ENCODE data around the gene MRPL54. TPM values are rescaled to one million over a fixed set of nuclear protein-coding genes. Genes with fewer than 3 reads are reported as not detected.
"Not testable (repeated sequence)": the region's sequence is repeated elsewhere in the genome, so short reads cannot be mapped to it uniquely, and the experiment has no call there.

The MRPL54 gene
- total RNA-seq, 1 donor from 2014 or later: 43.5 TPM

GRCh38 chr19:3761382-3762129, 926 bp upstream of the MRPL54 start, which contains the start of gene APBA3:
APBA3 (minus strand) TSS chr19:3761692; CDS start chr19:3760264, 1,428 bp downstream.
- Mint-ChIP-seq H3K4me1 (ENCODE audit: low read depth, unreplicated experiment) (no peaks in the 10 kb centered on the region), H3K27me3 (ENCODE audit: low read depth, unreplicated experiment) (no peaks in the 10 kb centered on the region), H3K9me3 (ENCODE audit: unreplicated experiment) (no peaks in the 10 kb centered on the region), H3K27ac (ENCODE audit: unreplicated experiment) (peak within 1 kb of the TSS; percentile 97), H3K4me3 (ENCODE audit: unreplicated experiment) (peak within 1 kb of the TSS; percentile 95), H3K36me3 (ENCODE audit: low read depth, unreplicated experiment) (no peaks in the 10 kb centered on the region)
- DNase-seq (ENCODE audit: low read depth) (peak; percentile 51), FAIRE-seq (no peak)
- H4K20me1 ChIP-seq (ENCODE audit: insufficient read depth, low read length): peaks cover 7% of the 10 kb centered on the region
- no peaks in the 10 kb centered on the region for H3K36me3 ChIP-seq (ENCODE audit: insufficient read depth, low read length)
- H3K4me3 ChIP-seq (ENCODE audit: insufficient read depth, low read depth, low read length): peak within 1 kb of the TSS; percentile 85
- H3K79me2 ChIP-seq (ENCODE audit: insufficient read depth, low read length): peaks cover 30% of the 10 kb centered on the region
- peak within 1 kb of the TSS; percentile 95 for H3K9ac ChIP-seq (ENCODE audit: low read length)
- no peak for TF ChIP-seq EZH2 (IDR thresholded peaks at IDR 0.05; ENCODE audit: insufficient read depth, low read length)
- TF ChIP-seq, protein P1, sequence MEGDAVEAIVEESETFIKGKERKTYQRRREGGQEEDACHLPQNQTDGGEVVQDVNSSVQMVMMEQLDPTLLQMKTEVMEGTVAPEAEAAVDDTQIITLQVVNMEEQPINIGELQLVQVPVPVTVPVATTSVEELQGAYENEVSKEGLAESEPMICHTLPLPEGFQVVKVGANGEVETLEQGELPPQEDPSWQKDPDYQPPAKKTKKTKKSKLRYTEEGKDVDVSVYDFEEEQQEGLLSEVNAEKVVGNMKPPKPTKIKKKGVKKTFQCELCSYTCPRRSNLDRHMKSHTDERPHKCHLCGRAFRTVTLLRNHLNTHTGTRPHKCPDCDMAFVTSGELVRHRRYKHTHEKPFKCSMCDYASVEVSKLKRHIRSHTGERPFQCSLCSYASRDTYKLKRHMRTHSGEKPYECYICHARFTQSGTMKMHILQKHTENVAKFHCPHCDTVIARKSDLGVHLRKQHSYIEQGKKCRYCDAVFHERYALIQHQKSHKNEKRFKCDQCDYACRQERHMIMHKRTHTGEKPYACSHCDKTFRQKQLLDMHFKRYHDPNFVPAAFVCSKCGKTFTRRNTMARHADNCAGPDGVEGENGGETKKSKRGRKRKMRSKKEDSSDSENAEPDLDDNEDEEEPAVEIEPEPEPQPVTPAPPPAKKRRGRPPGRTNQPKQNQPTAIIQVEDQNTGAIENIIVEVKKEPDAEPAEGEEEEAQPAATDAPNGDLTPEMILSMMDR (IDR thresholded peaks at IDR 0.05; ENCODE audit: insufficient read depth, low read depth, low read length): peak; percentile 48
- no peaks in the 10 kb centered on the region for H3K9me3 ChIP-seq (ENCODE audit: insufficient read depth, low read depth, low read length)
- H3K4me1 ChIP-seq (ENCODE audit: insufficient read depth, low read length): peaks cover 9% of the 10 kb centered on the region
- peak within 1 kb of the TSS; percentile 99 for H3K27ac ChIP-seq (ENCODE audit: low read depth, low read length)
- H3K27me3 ChIP-seq (ENCODE audit: insufficient read depth, low read length): no peaks in the 10 kb centered on the region
- H2AFZ ChIP-seq (ENCODE audit: low read depth, low read length): peak within 1 kb of the TSS; percentile 97
- H3K4me2 ChIP-seq (ENCODE audit: low read length): peak within 1 kb of the TSS; percentile 98

DNA sequence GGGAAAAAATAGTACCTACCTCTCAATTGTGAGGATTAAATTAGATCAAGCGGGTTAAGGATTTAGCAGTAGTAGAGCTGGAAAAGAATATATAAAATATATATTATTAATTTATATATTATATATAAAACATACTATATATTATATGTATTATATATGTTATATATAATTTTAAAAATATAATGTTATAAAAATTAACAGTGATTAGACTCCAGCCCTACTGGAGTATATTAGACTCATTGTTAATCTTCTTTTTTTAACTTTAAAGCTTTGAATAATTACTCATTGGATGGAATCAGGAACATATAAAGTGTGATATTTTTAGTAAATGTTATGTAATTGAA, 380 bp upstream of the MRPL54 start:
- Histone ChIP-seq H3K4me1 (ENCODE audit: insufficient read depth, low read length) (peaks cover 9% of the 10 kb centered on the region), H3K4me3 (ENCODE audit: insufficient read depth, low read depth, low read length) (peak overlapping the region; percentile 75), H3K79me2 (ENCODE audit: insufficient read depth, low read length) (peaks cover 30% of the 10 kb centered on the region), H3K27me3 (ENCODE audit: insufficient read depth, low read length) (no peaks in the 10 kb centered on the region), H2AFZ (ENCODE audit: low read depth, low read length) (no peak overlapping the region), H3K4me2 (ENCODE audit: low read length) (peak overlapping the region; percentile 98), H3K36me3 (ENCODE audit: insufficient read depth, low read length) (no peaks in the 10 kb centered on the region), H3K9me3 (ENCODE audit: insufficient read depth, low read depth, low read length) (no peaks in the 10 kb centered on the region), H3K27ac (ENCODE audit: low read depth, low read length) (peak overlapping the region; percentile 99), H3K9ac (ENCODE audit: low read length) (peak overlapping the region; percentile 95), H4K20me1 (ENCODE audit: insufficient read depth, low read length) (peaks cover 7% of the 10 kb centered on the region)
- peak overlapping the region; percentile 95 for H3K4me3 Mint-ChIP-seq (ENCODE audit: unreplicated experiment)
- H3K4me1 Mint-ChIP-seq (ENCODE audit: low read depth, unreplicated experiment): no peaks in the 10 kb centered on the region
- peak overlapping the region; percentile 97 for H3K27ac Mint-ChIP-seq (ENCODE audit: unreplicated experiment)
- H3K27me3 Mint-ChIP-seq (ENCODE audit: low read depth, unreplicated experiment): no peaks in the 10 kb centered on the region
- no peaks in the 10 kb centered on the region for H3K9me3 Mint-ChIP-seq (ENCODE audit: unreplicated experiment)
- no peak for TF ChIP-seq EZH2 (IDR thresholded peaks at IDR 0.05; ENCODE audit: insufficient read depth, low read length)
- TF ChIP-seq, protein P1 (IDR thresholded peaks at IDR 0.05; ENCODE audit: insufficient read depth, low read depth, low read length): no peak
- DNase-seq (ENCODE audit: low read depth) (no peak), FAIRE-seq (no peak)
- H3K36me3 Mint-ChIP-seq (ENCODE audit: low read depth, unreplicated experiment): no peaks in the 10 kb centered on the region

DNA sequence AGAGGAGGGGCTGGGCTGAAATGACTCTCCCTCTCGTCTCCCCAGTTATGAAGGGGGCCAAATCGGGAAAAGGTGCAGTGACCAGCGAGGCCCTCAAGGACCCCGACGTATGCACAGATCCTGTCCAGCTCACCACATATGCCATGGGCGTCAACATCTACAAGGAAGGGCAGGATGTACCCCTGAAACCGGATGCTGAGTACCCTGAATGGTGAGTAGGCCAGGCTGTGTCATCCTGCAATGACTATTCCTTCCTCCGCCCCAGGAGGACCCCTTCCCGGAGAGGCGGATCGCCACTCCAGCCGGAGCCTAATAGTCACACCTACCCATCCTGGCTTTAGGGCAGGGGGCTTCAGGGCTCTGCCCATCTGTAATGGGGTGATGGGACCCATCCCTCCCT, 2.6 kb downstream of the MRPL54 start:
- Mint-ChIP-seq H3K27me3 (ENCODE audit: low read depth, unreplicated experiment) (no peaks in the 10 kb centered on the region), H3K9me3 (ENCODE audit: unreplicated experiment) (no peaks in the 10 kb centered on the region), H3K4me1 (ENCODE audit: low read depth, unreplicated experiment) (no peaks in the 10 kb centered on the region), H3K27ac (ENCODE audit: unreplicated experiment) (no peak overlapping the region), H3K36me3 (ENCODE audit: low read depth, unreplicated experiment) (no peaks in the 10 kb centered on the region), H3K4me3 (ENCODE audit: unreplicated experiment) (no peak overlapping the region)
- peak overlapping the region; percentile 8 for H3K4me2 ChIP-seq (ENCODE audit: low read length)
- H3K9ac ChIP-seq (ENCODE audit: low read length): no peak overlapping the region
- FAIRE-seq (no peak), DNase-seq (ENCODE audit: low read depth) (no peak)
- H3K36me3 ChIP-seq (ENCODE audit: insufficient read depth, low read length): no peaks in the 10 kb centered on the region
- H3K79me2 ChIP-seq (ENCODE audit: insufficient read depth, low read length): peaks cover 18% of the 10 kb centered on the region
- H3K4me3 ChIP-seq (ENCODE audit: insufficient read depth, low read depth, low read length): no peak overlapping the region
- no peak for TF ChIP-seq EZH2 (IDR thresholded peaks at IDR 0.05; ENCODE audit: insufficient read depth, low read length)
- TF ChIP-seq, protein P1 (IDR thresholded peaks at IDR 0.05; ENCODE audit: insufficient read depth, low read depth, low read length): no peak
- no peak overlapping the region for H2AFZ ChIP-seq (ENCODE audit: low read depth, low read length)
- peaks cover 9% of the 10 kb centered on the region for H3K4me1 ChIP-seq (ENCODE audit: insufficient read depth, low read length)
- H3K27me3 ChIP-seq (ENCODE audit: insufficient read depth, low read length): no peaks in the 10 kb centered on the region
- H3K9me3 ChIP-seq (ENCODE audit: insufficient read depth, low read depth, low read length): no peaks in the 10 kb centered on the region
- peak overlapping the region; percentile 6 for H3K27ac ChIP-seq (ENCODE audit: low read depth, low read length)
- H4K20me1 ChIP-seq (ENCODE audit: insufficient read depth, low read length): no peaks in the 10 kb centered on the region

DNA sequence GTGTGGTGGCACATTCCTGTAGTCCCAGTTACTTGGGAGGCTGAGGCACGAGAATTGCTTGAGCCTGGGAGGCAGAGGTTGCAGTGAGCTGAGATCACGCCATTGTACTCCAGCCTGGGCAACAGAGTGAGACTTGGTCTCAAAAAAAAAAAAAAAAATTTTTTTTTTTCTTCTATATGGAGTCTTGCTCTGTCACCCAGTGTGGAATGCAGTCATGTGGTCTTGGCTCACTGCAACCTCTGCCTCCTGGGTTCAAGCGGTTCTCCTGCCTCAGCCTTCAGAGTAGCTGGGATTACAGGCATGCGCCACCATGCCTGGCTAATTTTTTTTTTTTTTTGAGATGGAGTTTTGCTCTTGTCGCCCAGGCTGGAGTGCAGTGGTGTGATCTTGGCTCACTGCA, 3.3 kb downstream of the MRPL54 start:
- not testable (repeated sequence) for H3K27me3 Mint-ChIP-seq (ENCODE audit: low read depth, unreplicated experiment); H3K9me3 Mint-ChIP-seq (ENCODE audit: unreplicated experiment); FAIRE-seq

More for the DNA sequence above, 3.3 kb downstream of the MRPL54 start:
- H2AFZ ChIP-seq (ENCODE audit: low read depth, low read length); H3K36me3 Mint-ChIP-seq (ENCODE audit: low read depth, unreplicated experiment); H3K4me3 ChIP-seq (ENCODE audit: insufficient read depth, low read depth, low read length); H3K4me3 Mint-ChIP-seq (ENCODE audit: unreplicated experiment); H3K27me3 ChIP-seq (ENCODE audit: insufficient read depth, low read length); H3K9ac ChIP-seq (ENCODE audit: low read length); DNase-seq (ENCODE audit: low read depth); H3K36me3 ChIP-seq (ENCODE audit: insufficient read depth, low read length); H3K27ac Mint-ChIP-seq (ENCODE audit: unreplicated experiment); H3K4me1 Mint-ChIP-seq (ENCODE audit: low read depth, unreplicated experiment); H3K4me1 ChIP-seq (ENCODE audit: insufficient read depth, low read length); H3K27ac ChIP-seq (ENCODE audit: low read depth, low read length); H4K20me1 ChIP-seq (ENCODE audit: insufficient read depth, low read length); H3K9me3 ChIP-seq (ENCODE audit: insufficient read depth, low read depth, low read length); H3K4me2 ChIP-seq (ENCODE audit: low read length): not testable (repeated sequence)
- peaks cover 13% of the 10 kb centered on the region for H3K79me2 ChIP-seq (ENCODE audit: insufficient read depth, low read length)
